ENCODE results near the gene GALNT18.

GALNT18 gene

GRCh38 chr11:11320825-11321224 is 301.0 kb downstream of the GALNT18 start:
- Histone ChIP-seq H3K9me2 (replicated peaks; ENCODE audit: insufficient read depth, low read length) (no peaks in the 10 kb centered on the region), H3K4me2 (ENCODE audit: low read depth, low read length, poor library complexity, severe bottlenecking) (no peak overlapping the region), H3K27ac (ENCODE audit: low read depth, low read length) (no peak overlapping the region), H3K79me2 (ENCODE audit: insufficient read depth, low read length) (no peaks in the 10 kb centered on the region), H3K36me3 (ENCODE audit: low read length) (no peaks in the 10 kb centered on the region), H2AFZ (ENCODE audit: low read depth, low read length, severe bottlenecking) (no peak overlapping the region), H4K20me1 (ENCODE audit: low read depth, low read length) (no peaks in the 10 kb centered on the region), H3K27me3 (ENCODE audit: low read length) (no peaks in the 10 kb centered on the region), H3K9me3 (ENCODE audit: insufficient read depth, low read length) (no peaks in the 10 kb centered on the region), H3K9ac (ENCODE audit: low read length) (no peak overlapping the region), H3F3A (ENCODE audit: insufficient read depth) (no peaks in the 10 kb centered on the region), H3K4me3 (ENCODE audit: insufficient read depth, low read length, poor library complexity, severe bottlenecking) (no peak overlapping the region)
- TF ChIP-seq EZH2phosphoT487 (conservative IDR thresholded peaks at IDR 0.05; ENCODE audit: low read length), result no peak
- no peak for TF ChIP-seq CTCF (IDR thresholded peaks at IDR 0.05; ENCODE audit: insufficient read depth, low read length, poor library complexity, severe bottlenecking)

- H3K9me2 ChIP-seq (replicated peaks; ENCODE audit: insufficient read depth, low read length), result no peaks in the 10 kb centered on the region
- H3K36me3 ChIP-seq (ENCODE audit: low read length), result no peaks in the 10 kb centered on the region
- TF ChIP-seq EZH2phosphoT487 (conservative IDR thresholded peaks at IDR 0.05; ENCODE audit: low read length), result no peak
- no peak for TF ChIP-seq CTCF (IDR thresholded peaks at IDR 0.05; ENCODE audit: insufficient read depth, low read length, poor library complexity, severe bottlenecking)
- H3K79me2 ChIP-seq (ENCODE audit: insufficient read depth, low read length), result no peaks in the 10 kb centered on the region
- no peaks in the 10 kb centered on the region for H3F3A ChIP-seq (ENCODE audit: insufficient read depth)
- no peaks in the 10 kb centered on the region for H3K27me3 ChIP-seq (ENCODE audit: low read length)
- no peak overlapping the region for H3K4me2 ChIP-seq (ENCODE audit: low read depth, low read length, poor library complexity, severe bottlenecking)
- no peak overlapping the region for H2AFZ ChIP-seq (ENCODE audit: low read depth, low read length, severe bottlenecking)
- H3K4me3 ChIP-seq (ENCODE audit: insufficient read depth, low read length, poor library complexity, severe bottlenecking), result no peak overlapping the region
- H3K27ac ChIP-seq (ENCODE audit: low read depth, low read length), result no peak overlapping the region
- no peaks in the 10 kb centered on the region for H4K20me1 ChIP-seq (ENCODE audit: low read depth, low read length)
- H3K9me3 ChIP-seq (ENCODE audit: insufficient read depth, low read length), result no peaks in the 10 kb centered on the region
- H3K9ac ChIP-seq (ENCODE audit: low read length), result no peak overlapping the region
Observed at GRCh38 chr11:11318961-11319360, 302.8 kb downstream of the GALNT18 start.

GRCh38 chr11:11318461-11318860 is 303.3 kb downstream of the GALNT18 start:
- H3F3A ChIP-seq (ENCODE audit: insufficient read depth), result no peaks in the 10 kb centered on the region
- TF ChIP-seq CTCF (IDR thresholded peaks at IDR 0.05; ENCODE audit: insufficient read depth, low read length, poor library complexity, severe bottlenecking) (no peak), EZH2phosphoT487 (conservative IDR thresholded peaks at IDR 0.05; ENCODE audit: low read length) (no peak)
- H3K79me2 ChIP-seq (ENCODE audit: insufficient read depth, low read length), result no peaks in the 10 kb centered on the region
- no peak overlapping the region for H3K27ac ChIP-seq (ENCODE audit: low read depth, low read length)
- H2AFZ ChIP-seq (ENCODE audit: low read depth, low read length, severe bottlenecking), result no peak overlapping the region
- no peak overlapping the region for H3K4me2 ChIP-seq (ENCODE audit: low read depth, low read length, poor library complexity, severe bottlenecking)
- H3K4me3 ChIP-seq (ENCODE audit: insufficient read depth, low read length, poor library complexity, severe bottlenecking), result no peak overlapping the region
- no peaks in the 10 kb centered on the region for H3K9me3 ChIP-seq (ENCODE audit: insufficient read depth, low read length)
- H3K9me2 ChIP-seq (replicated peaks; ENCODE audit: insufficient read depth, low read length), result no peaks in the 10 kb centered on the region
- no peaks in the 10 kb centered on the region for H3K27me3 ChIP-seq (ENCODE audit: low read length)
- H3K9ac ChIP-seq (ENCODE audit: low read length), result no peak overlapping the region
- H4K20me1 ChIP-seq (ENCODE audit: low read depth, low read length), result no peaks in the 10 kb centered on the region
- H3K36me3 ChIP-seq (ENCODE audit: low read length), result no peaks in the 10 kb centered on the region

All from SU-DHL-6 (cell line).